ENCODE data around the gene ADCY6.

ADCY6 gene

GRCh38 chr12:48779869-48780268, 9.0 kb downstream of the ADCY6 start:
- no peak overlapping the region for H4K8ac ChIP-seq (ENCODE audit: low read length)
- peak overlapping the region; percentile 70 for H2AK5ac ChIP-seq (ENCODE audit: low read length, severe bottlenecking)
- DNase-seq, result peak; percentile 89
- H2BK15ac ChIP-seq (ENCODE audit: low read depth, poor library complexity, severe bottlenecking), result peak overlapping the region; percentile 67
- peaks cover 39% of the 10 kb centered on the region for H3K4me1 ChIP-seq (ENCODE audit: control insufficient read depth, insufficient read depth, low read depth, low read length)
- H3K27me3 ChIP-seq (ENCODE audit: control insufficient read depth in 1 of 2, insufficient read depth in 1 of 2, low read length in 2 of 2), result no peaks in the 10 kb centered on the region
- 38% methylated on average over 1 of the region's 3 CpGs for WGBS
- H4K91ac ChIP-seq (ENCODE audit: low read length), result peak overlapping the region; percentile 95
- H3K4me2 ChIP-seq (ENCODE audit: low read length, poor library complexity, severe bottlenecking), result peak overlapping the region; percentile 35
- H3K18ac ChIP-seq (ENCODE audit: low read depth in 1 of 2, low read length in 2 of 2), result peak overlapping the region; percentile 26 to 75
- H2BK5ac ChIP-seq (ENCODE audit: low read depth, low read length, poor library complexity, severe bottlenecking), result no peak overlapping the region
- no peak overlapping the region for H2AFZ ChIP-seq (ENCODE audit: low read depth, low read length)
- H2BK120ac ChIP-seq (ENCODE audit: low read depth, low read length), result no peak overlapping the region
- H3K4me3 ChIP-seq (ENCODE audit: insufficient read depth in 1 of 2, low read depth in 1 of 2, low read length in 2 of 2), result peak overlapping the region in 1 of 2 experiments; percentile 4
- H3K9me3 ChIP-seq (ENCODE audit: control insufficient read depth, low read length), result no peaks in the 10 kb centered on the region
- peaks cover 56% of the 10 kb centered on the region for H3K79me1 ChIP-seq (replicated peaks; ENCODE audit: low read length, poor library complexity, severe bottlenecking)
- H3K14ac ChIP-seq (ENCODE audit: low read length in 2 of 2), result no peak overlapping the region
- H2BK12ac ChIP-seq (ENCODE audit: low read length in 2 of 2), result no peak overlapping the region
- no peak overlapping the region for H3K23ac ChIP-seq (ENCODE audit: low read length in 2 of 2)
- H3K27ac ChIP-seq (ENCODE audit: low read length, poor library complexity, severe bottlenecking), result peak overlapping the region; percentile 43
- H3K9ac ChIP-seq (ENCODE audit: low read length), result peak overlapping the region; percentile 62
- no peak overlapping the region for H3K4ac ChIP-seq (ENCODE audit: low read depth in 1 of 2, low read length in 2 of 2)
- peaks cover 44 to 63% of the 10 kb centered on the region in 2 experiments for H3K36me3 ChIP-seq (ENCODE audit: control insufficient read depth in 1 of 2, insufficient read depth in 2 of 2, low read depth in 1 of 2, low read length in 2 of 2)

GRCh38 chr12:48777501-48778400, 11.1 kb downstream of the ADCY6 start:
- Histone ChIP-seq H3K4me1 (ENCODE audit: control insufficient read depth, insufficient read depth, low read depth, low read length) (peaks cover 36% of the 10 kb centered on the region), H2AK5ac (ENCODE audit: low read length, severe bottlenecking) (no peak overlapping the region), H2BK12ac (ENCODE audit: low read length in 2 of 2) (no peak overlapping the region), H2AFZ (ENCODE audit: low read depth, low read length) (no peak overlapping the region), H4K8ac (ENCODE audit: low read length) (no peak overlapping the region), H3K23ac (ENCODE audit: low read length in 2 of 2) (no peak overlapping the region), H3K18ac (ENCODE audit: low read depth in 1 of 2, low read length in 2 of 2) (no peak overlapping the region), H3K4me2 (ENCODE audit: low read length, poor library complexity, severe bottlenecking) (no peak overlapping the region), H3K4ac (ENCODE audit: low read depth in 1 of 2, low read length in 2 of 2) (no peak overlapping the region), H3K27me3 (ENCODE audit: control insufficient read depth in 1 of 2, insufficient read depth in 1 of 2, low read length in 2 of 2) (no peaks in the 10 kb centered on the region), H3K9me3 (ENCODE audit: control insufficient read depth, low read length) (no peaks in the 10 kb centered on the region), H3K4me3 (ENCODE audit: insufficient read depth in 1 of 2, low read depth in 1 of 2, low read length in 2 of 2) (no peak overlapping the region), H2BK15ac (ENCODE audit: low read depth, poor library complexity, severe bottlenecking) (no peak overlapping the region), H2BK120ac (ENCODE audit: low read depth, low read length) (no peak overlapping the region), H3K27ac (ENCODE audit: low read length, poor library complexity, severe bottlenecking) (no peak overlapping the region), H4K91ac (ENCODE audit: low read length) (peak overlapping the region; percentile 9), H3K9ac (ENCODE audit: low read length) (no peak overlapping the region), H3K79me1 (replicated peaks; ENCODE audit: low read length, poor library complexity, severe bottlenecking) (peaks cover 67% of the 10 kb centered on the region), H2BK5ac (ENCODE audit: low read depth, low read length, poor library complexity, severe bottlenecking) (no peak overlapping the region), H3K36me3 (ENCODE audit: control insufficient read depth in 1 of 2, insufficient read depth in 2 of 2, low read depth in 1 of 2, low read length in 2 of 2) (peaks cover 65 to 79% of the 10 kb centered on the region in 2 experiments), H3K14ac (ENCODE audit: low read length in 2 of 2) (no peak overlapping the region)
- 86% methylated on average over 15 of the region's 16 CpGs for WGBS
- no peak for DNase-seq

- H3K4me3 ChIP-seq (ENCODE audit: insufficient read depth in 1 of 2, low read depth in 1 of 2, low read length in 2 of 2), result no peak overlapping the region
- H3K9ac ChIP-seq (ENCODE audit: low read length), result no peak overlapping the region
These were observed 11.9 kb downstream of the ADCY6 start for GRCh38 chr12:48776956-48777355.

GRCh38 chr12:48775991-48776649, 12.8 kb downstream of the ADCY6 start:
- H4K8ac ChIP-seq (ENCODE audit: low read length), result no peak overlapping the region
- no peak for DNase-seq
- peak overlapping the region; percentile 10 for H4K91ac ChIP-seq (ENCODE audit: low read length)
- H3K27me3 ChIP-seq (ENCODE audit: control insufficient read depth in 1 of 2, insufficient read depth in 1 of 2, low read length in 2 of 2), result no peaks in the 10 kb centered on the region
- no peak overlapping the region for H3K18ac ChIP-seq (ENCODE audit: low read depth in 1 of 2, low read length in 2 of 2)
- no peak overlapping the region for H3K4ac ChIP-seq (ENCODE audit: low read depth in 1 of 2, low read length in 2 of 2)
- no peak overlapping the region for H2AFZ ChIP-seq (ENCODE audit: low read depth, low read length)
- no peak overlapping the region for H2BK12ac ChIP-seq (ENCODE audit: low read length in 2 of 2)
- peaks cover 67 to 75% of the 10 kb centered on the region in 2 experiments for H3K36me3 ChIP-seq (ENCODE audit: control insufficient read depth in 1 of 2, insufficient read depth in 2 of 2, low read depth in 1 of 2, low read length in 2 of 2)
- 95% methylated on average over 29 of the region's 29 CpGs for WGBS
- no peak overlapping the region for H3K4me2 ChIP-seq (ENCODE audit: low read length, poor library complexity, severe bottlenecking)
- H3K9ac ChIP-seq (ENCODE audit: low read length), result no peak overlapping the region
- H3K14ac ChIP-seq (ENCODE audit: low read length in 2 of 2), result no peak overlapping the region
- peaks cover 24% of the 10 kb centered on the region for H3K4me1 ChIP-seq (ENCODE audit: control insufficient read depth, insufficient read depth, low read depth, low read length)
- H3K9me3 ChIP-seq (ENCODE audit: control insufficient read depth, low read length), result no peaks in the 10 kb centered on the region
- peaks cover 63% of the 10 kb centered on the region for H3K79me1 ChIP-seq (replicated peaks; ENCODE audit: low read length, poor library complexity, severe bottlenecking)
- H2BK120ac ChIP-seq (ENCODE audit: low read depth, low read length), result no peak overlapping the region
- no peak overlapping the region for H2BK15ac ChIP-seq (ENCODE audit: low read depth, poor library complexity, severe bottlenecking)
- no peak overlapping the region for H2BK5ac ChIP-seq (ENCODE audit: low read depth, low read length, poor library complexity, severe bottlenecking)
- peak overlapping the region in 1 of 2 experiments; percentile 6 for H3K4me3 ChIP-seq (ENCODE audit: insufficient read depth in 1 of 2, low read depth in 1 of 2, low read length in 2 of 2)
- H3K23ac ChIP-seq (ENCODE audit: low read length in 2 of 2), result no peak overlapping the region
- H3K27ac ChIP-seq (ENCODE audit: low read length, poor library complexity, severe bottlenecking), result no peak overlapping the region
- H2AK5ac ChIP-seq (ENCODE audit: low read length, severe bottlenecking), result no peak overlapping the region

More at GRCh38 chr12:48776956-48777355, 11.9 kb downstream of the ADCY6 start:
- peaks cover 29% of the 10 kb centered on the region for H3K4me1 ChIP-seq (ENCODE audit: control insufficient read depth, insufficient read depth, low read depth, low read length)
- H3K27ac ChIP-seq (ENCODE audit: low read length, poor library complexity, severe bottlenecking), result no peak overlapping the region
- H3K23ac ChIP-seq (ENCODE audit: low read length in 2 of 2), result no peak overlapping the region
- H3K79me1 ChIP-seq (replicated peaks; ENCODE audit: low read length, poor library complexity, severe bottlenecking), result peaks cover 64% of the 10 kb centered on the region
- H3K4ac ChIP-seq (ENCODE audit: low read depth in 1 of 2, low read length in 2 of 2), result no peak overlapping the region
- 93% methylated on average over 6 of the region's 6 CpGs for WGBS
- no peak overlapping the region for H3K14ac ChIP-seq (ENCODE audit: low read length in 2 of 2)
- H3K18ac ChIP-seq (ENCODE audit: low read depth in 1 of 2, low read length in 2 of 2), result no peak overlapping the region
- DNase-seq, result no peak
- no peak overlapping the region for H2BK5ac ChIP-seq (ENCODE audit: low read depth, low read length, poor library complexity, severe bottlenecking)
- no peaks in the 10 kb centered on the region for H3K27me3 ChIP-seq (ENCODE audit: control insufficient read depth in 1 of 2, insufficient read depth in 1 of 2, low read length in 2 of 2)
- H3K4me2 ChIP-seq (ENCODE audit: low read length, poor library complexity, severe bottlenecking), result no peak overlapping the region
- H2BK120ac ChIP-seq (ENCODE audit: low read depth, low read length), result no peak overlapping the region
- no peak overlapping the region for H2BK15ac ChIP-seq (ENCODE audit: low read depth, poor library complexity, severe bottlenecking)
- H3K36me3 ChIP-seq (ENCODE audit: control insufficient read depth in 1 of 2, insufficient read depth in 2 of 2, low read depth in 1 of 2, low read length in 2 of 2), result peaks cover 65 to 76% of the 10 kb centered on the region in 2 experiments
- no peak overlapping the region for H4K8ac ChIP-seq (ENCODE audit: low read length)
- H2AFZ ChIP-seq (ENCODE audit: low read depth, low read length), result no peak overlapping the region
- H4K91ac ChIP-seq (ENCODE audit: low read length), result no peak overlapping the region
- no peak overlapping the region for H2BK12ac ChIP-seq (ENCODE audit: low read length in 2 of 2)
- no peaks in the 10 kb centered on the region for H3K9me3 ChIP-seq (ENCODE audit: control insufficient read depth, low read length)
- H2AK5ac ChIP-seq (ENCODE audit: low read length, severe bottlenecking), result no peak overlapping the region

All from mesenchymal stem cell (in vitro differentiated cells and primary cell).